OCI-LY7 (cell line): Measurements from ENCODE around the gene TDRD1. TPM values are rescaled to one million over a fixed set of nuclear protein-coding genes. Genes with fewer than 3 reads are reported as not detected.

Experiments used
- BruUV-seq: library from RNA; stranded (reverse); fragments of 400-500 nt; replicated peaks from 2 replicates; lab custom pipeline; 2021; lab: Mats Ljungman, UMichigan
- CTCF ChIA-PET: fragments of 300-600 bp; sonication (Branson Sonifier 250); formaldehyde crosslinking; loops from one replicate; lab custom pipeline; 2022; ENCODE audit warnings: antibody characterized with exemption; ENCODE audit not compliant: unreplicated experiment; lab: Charles Lee
- POLR2A ChIA-PET: fragments of 300-600 bp; sonication (Branson Sonifier 250); formaldehyde crosslinking; loops from one replicate; lab custom pipeline; 2022; ENCODE audit warnings: antibody characterized with exemption; lab: Charles Lee
- DNase-seq: peaks from one replicate; pipeline ENCODE4 v3.0.0-alpha.2; 2015; ENCODE audit warnings: low spot score
- H2AFZ ChIP-seq: fragments of 200-600 bp; sonication (generic), shearing (Covaris generic); 2 replicates; pipeline ENCODE4 v1.6.1; 2014; ENCODE audit warnings: mild to moderate bottlenecking, antibody characterized with exemption, low read length, moderate library complexity
- H3K27ac ChIP-seq: fragments of 200-600 bp; sonication (generic); 2 replicates; pipeline ENCODE4 v1.5.1; 2014; ENCODE audit warnings: mixed run types, low read depth, mild to moderate bottlenecking, moderate library complexity, low read length, inconsistent platforms; ENCODE audit not compliant: poor library complexity, severe bottlenecking
- H3K36me3 ChIP-seq: fragments of 200-600 bp; sonication (generic); 2 replicates; pipeline ENCODE4 v1.6.1; 2014; ENCODE audit warnings: mild to moderate bottlenecking, antibody characterized with exemption, low read length, moderate library complexity, mixed read lengths; ENCODE audit not compliant: insufficient read depth
- H3K4me1 ChIP-seq: fragments of 200-600 bp; sonication (generic); 2 replicates; pipeline ENCODE4 v1.5.1; 2014; ENCODE audit warnings: mild to moderate bottlenecking, low read length; ENCODE audit not compliant: insufficient read depth, poor library complexity, severe bottlenecking
- H3K4me2 ChIP-seq: fragments of 200-600 bp; sonication (generic); 2 replicates; pipeline ENCODE4 v1.6.1; 2014; ENCODE audit warnings: mild to moderate bottlenecking, low read length
- H3K4me3 ChIP-seq: fragments of 200-600 bp; sonication (generic); 2 replicates; pipeline ENCODE4 v1.5.1; 2014; ENCODE audit warnings: mild to moderate bottlenecking, low read depth, low read length; ENCODE audit not compliant: poor library complexity, severe bottlenecking
- H3K79me2 ChIP-seq: fragments of 200-600 bp; sonication (generic); 2 replicates; pipeline ENCODE4 v1.6.1; 2016; ENCODE audit warnings: low read depth, mild to moderate bottlenecking, low read length, moderate library complexity, mixed read lengths; ENCODE audit not compliant: insufficient read depth
- H3K9me2 ChIP-seq: fragments of 200-600 bp; sonication (generic); 2 replicates; pipeline ENCODE4 v1.6.1; 2016; ENCODE audit warnings: mild to moderate bottlenecking, low read length, mixed read lengths; ENCODE audit not compliant: insufficient read depth
- H3K9me3 ChIP-seq: fragments of 200-600 bp; sonication (generic); 2 replicates; pipeline ENCODE4 v1.6.1; 2014; ENCODE audit warnings: mild to moderate bottlenecking, mixed run types, low read length, mixed read lengths
- H4K20me1 ChIP-seq: fragments of 200-600 bp; sonication (generic); 2 replicates; pipeline ENCODE4 v1.6.1; 2014; ENCODE audit warnings: mild to moderate bottlenecking, antibody characterized with exemption, low read length, moderate library complexity, mixed read lengths; ENCODE audit not compliant: insufficient read depth
- CTCF ChIP-seq: fragments of 200-600 bp; sonication (generic); conservative IDR thresholded peaks from 2 replicates; pipeline ENCODE4 v1.5.1; 2014; ENCODE audit warnings: mild to moderate bottlenecking, antibody characterized with exemption, low read length, moderate library complexity, mixed read lengths
- EZH2phosphoT487 ChIP-seq: fragments of 200-600 bp; sonication (generic); IDR thresholded peaks from 2 replicates; pipeline ENCODE4 v1.6.1; 2018; ENCODE audit warnings: low read depth, borderline replicate concordance, mild to moderate bottlenecking, mixed run types, antibody characterized with exemption, low read length, moderate library complexity, mixed read lengths
- intact Hi-C: fragments of 100-400 bp; cut with micrococcal nuclease; formaldehyde crosslinking; loops from one replicate; pipeline ENCODE4 v1.10.0; 2022; ENCODE audit not compliant: unreplicated experiment
- total RNA-seq, 2 experiments: library from RNA; depleted of rRNA in 1 of 2; stranded (reverse); fragments of >200 nt in 1 of 2; shearing (Covaris generic) in 1 of 2; gene quantifications; 2 replicates each; pipeline ENCODE4 v1.2.3, GENCODE V29; 2014 to 2022

The TDRD1 gene
- total RNA-seq, 2 experiments from 2014 or later: not detected

- intact Hi-C loops: no loop called here
- no TSS peak for BruUV-seq
- Histone ChIP-seq H3K4me3 (no peak overlapping the region), H3K4me1 (no peaks in the 10 kb centered on the region), H3K36me3 (no peaks in the 10 kb centered on the region), H2AFZ (no peak overlapping the region), H3K9me2 (no peaks in the 10 kb centered on the region), H4K20me1 (peaks cover 3% of the 10 kb centered on the region; the same call in 1 of the 2 replicates), H3K27ac (no peak overlapping the region), H3K79me2 (no peaks in the 10 kb centered on the region), H3K9me3 (no peaks in the 10 kb centered on the region), H3K4me2 (no peak overlapping the region)
- POLR2A ChIA-PET: interaction anchor here (0.5 to 0.7 kb wide), 4 partner anchors 10 to 716 kb away, joined by 3 to 5 read pairs (median 3); no protein-coding TSS in a partner anchor
- CTCF ChIA-PET: no interaction called here
- no peak for DNase-seq
- TF ChIP-seq EZH2phosphoT487 (no peak), CTCF (no peak)
These were observed 23.7 kb downstream of the TDRD1 start for GRCh38 chr10:114202812-114203211.

GRCh38 chr10:114206902-114207301 lies 27.7 kb downstream of the TDRD1 start:
- H2AFZ ChIP-seq: no peak overlapping the region
- intact Hi-C loops: no loop called here
- POLR2A ChIA-PET: interaction anchor here (1.3 kb wide), 1 partner anchor 13 kb away, joined by 3 read pairs; no protein-coding TSS in a partner anchor
- TF ChIP-seq EZH2phosphoT487 (no peak), CTCF (no peak)
- H3K27ac ChIP-seq: no peak overlapping the region
- peaks cover 3% of the 10 kb centered on the region; the same call in 1 of the 2 replicates for H4K20me1 ChIP-seq
- no peak overlapping the region for H3K4me2 ChIP-seq
- H3K4me3 ChIP-seq: no peak overlapping the region
- DNase-seq: no peak
- no peaks in the 10 kb centered on the region for H3K9me3 ChIP-seq
- CTCF ChIA-PET: no interaction called here
- no peaks in the 10 kb centered on the region for H3K79me2 ChIP-seq
- no peaks in the 10 kb centered on the region for H3K36me3 ChIP-seq
- no peaks in the 10 kb centered on the region for H3K4me1 ChIP-seq
- H3K9me2 ChIP-seq: no peaks in the 10 kb centered on the region
- BruUV-seq: no TSS peak

- intact Hi-C loops: no loop called here
- Histone ChIP-seq H3K4me3 (no peak overlapping the region), H3K79me2 (no peaks in the 10 kb centered on the region), H3K9me2 (no peaks in the 10 kb centered on the region), H3K36me3 (no peaks in the 10 kb centered on the region), H3K4me2 (no peak overlapping the region), H3K9me3 (no peaks in the 10 kb centered on the region), H3K27ac (no peak overlapping the region), H3K4me1 (no peaks in the 10 kb centered on the region), H2AFZ (no peak overlapping the region), H4K20me1 (peaks cover 3% of the 10 kb centered on the region; the same call in 1 of the 2 replicates)
- ChIA-PET CTCF (no interaction called here), POLR2A (no interaction called here)
- no peak for TF ChIP-seq CTCF
- BruUV-seq: no TSS peak
- DNase-seq: no peak
These were observed 28.2 kb downstream of the TDRD1 start for GRCh38 chr10:114207349-114207748.
